ENCODE measurements around the gene SUMF1.

- TF ChIP-seq CTCF (IDR thresholded peaks at IDR 0.05; ENCODE audit: low read length) (peak; percentile 80), EZH2 (IDR thresholded peaks at IDR 0.05; ENCODE audit: borderline replicate concordance, low read length) (no peak)
Measured at GRCh38 chr3:4350789-4351163, 116.3 kb downstream of the SUMF1 start.

Data from OCI-LY1 (cell line).